Stimulated activated CD4-positive, alpha-beta T cell treated with anti-CD3 and anti-CD28 coated beads, Interleukin-15, amount 100 ng/mL, for 24 hours (primary cell): ENCODE measurements around the gene CEACAM21.

ENCODE experiments used
- DNase-seq: peaks from one replicate; pipeline ENCODE4 v3.0.0-alpha.2; 2020

The CEACAM21 gene

GRCh38 chr19:41575998-41576397, at the start of gene CEACAM21:
Gene CEACAM21 (plus strand): TSS chr19:41576166. CDS start chr19:41576275, 109 bp downstream.
- peak; percentile 75 for DNase-seq

- no peak for DNase-seq
Measured at GRCh38 chr19:41527089-41527488, 48.9 kb upstream of the CEACAM21 start.

- DNase-seq = no peak
Measured at GRCh38 chr19:41528106-41528505, 47.9 kb upstream of the CEACAM21 start.

- DNase-seq = no peak
Measured at GRCh38 chr19:41529484-41530183, 46.3 kb upstream of the CEACAM21 start.

GRCh38 chr19:41530184-41530534, 45.8 kb upstream of the CEACAM21 start:
- DNase-seq = no peak

- no peak for DNase-seq
Measured at GRCh38 chr19:41530761-41531301, 45.1 kb upstream of the CEACAM21 start.

GRCh38 chr19:41531438-41532311, 44.3 kb upstream of the CEACAM21 start:
- DNase-seq = peak; percentile 86

GRCh38 chr19:41532526-41532925, 43.4 kb upstream of the CEACAM21 start:
- DNase-seq = no peak

- DNase-seq = no peak
Measured at GRCh38 chr19:41533671-41534215, 42.2 kb upstream of the CEACAM21 start.

GRCh38 chr19:41535029-41535622, 40.8 kb upstream of the CEACAM21 start:
- DNase-seq = no peak

GRCh38 chr19:41537789-41538188, 38.2 kb upstream of the CEACAM21 start:
- peak; percentile 57 for DNase-seq

- no peak for DNase-seq
Measured at GRCh38 chr19:41540041-41540695, 35.8 kb upstream of the CEACAM21 start.

- peak; percentile 84 for DNase-seq
Measured at GRCh38 chr19:41541990-41542584, 33.9 kb upstream of the CEACAM21 start.

GRCh38 chr19:41542622-41543021, 33.3 kb upstream of the CEACAM21 start:
- DNase-seq = no peak

- no peak for DNase-seq
Measured at GRCh38 chr19:41543582-41543981, 32.4 kb upstream of the CEACAM21 start.

- DNase-seq = peak; percentile 57
Measured at GRCh38 chr19:41545547-41545946, 30.4 kb upstream of the CEACAM21 start.

- DNase-seq = no peak
Measured at GRCh38 chr19:41546386-41546789, 29.6 kb upstream of the CEACAM21 start.

- no peak for DNase-seq
Measured at GRCh38 chr19:41546961-41547360, 29.0 kb upstream of the CEACAM21 start.

- no peak for DNase-seq
Measured at GRCh38 chr19:41547569-41547968, 28.4 kb upstream of the CEACAM21 start.

- DNase-seq = no peak
Measured at GRCh38 chr19:41548047-41548446, 27.9 kb upstream of the CEACAM21 start.

- DNase-seq = peak; percentile 81
Measured at GRCh38 chr19:41548954-41549688, 26.8 kb upstream of the CEACAM21 start.
